Neural crest cell (in vitro differentiated cells): ENCODE results near the gene CCL27. TPM values are rescaled to one million over a fixed set of nuclear protein-coding genes. Genes with fewer than 3 reads are reported as not detected.

ENCODE experiments used
- DNase-seq: peaks from one replicate; pipeline ENCODE4 v3.0.0; 2021; ENCODE audit warnings: low read depth, mixed read lengths, low spot score
- H3K27ac Mint-ChIP-seq: one replicate; pipeline ENCODE4 v1.8.0; 2021; ENCODE audit warnings: mild to moderate bottlenecking, mixed read lengths; ENCODE audit not compliant: unreplicated experiment
- H3K27me3 Mint-ChIP-seq: 2 replicates; pipeline ENCODE4 v1.8.0; 2021; ENCODE audit warnings: low read depth, mild to moderate bottlenecking, mixed read lengths
- H3K36me3 Mint-ChIP-seq: 2 replicates; pipeline ENCODE4 v1.8.0; 2021; ENCODE audit warnings: low read depth, mild to moderate bottlenecking, mixed read lengths
- H3K4me1 Mint-ChIP-seq: 2 replicates; pipeline ENCODE4 v1.8.0; 2021; ENCODE audit warnings: mixed read lengths
- H3K4me3 Mint-ChIP-seq: one replicate; pipeline ENCODE4 v1.8.0; 2021; ENCODE audit warnings: mild to moderate bottlenecking, mixed read lengths
- H3K9me3 Mint-ChIP-seq: 2 replicates; pipeline ENCODE4 v1.8.0; 2021; ENCODE audit warnings: mixed read lengths
- total RNA-seq: library from RNA; stranded (reverse); gene quantifications from 2 replicates; pipeline ENCODE4 v1.2.1, GENCODE V29; 2021
- TF ChIP-seq, protein P1 (sequence below): fragments of 200-600 bp; sonication (generic); conservative IDR thresholded peaks from 2 replicates; pipeline ENCODE4 v1.5.0; 2021; ENCODE audit warnings: antibody characterized with exemption, mild to moderate bottlenecking

Gene CCL27
- total RNA-seq, 1 donor from 2014 or later: 0.86 TPM

DNA sequence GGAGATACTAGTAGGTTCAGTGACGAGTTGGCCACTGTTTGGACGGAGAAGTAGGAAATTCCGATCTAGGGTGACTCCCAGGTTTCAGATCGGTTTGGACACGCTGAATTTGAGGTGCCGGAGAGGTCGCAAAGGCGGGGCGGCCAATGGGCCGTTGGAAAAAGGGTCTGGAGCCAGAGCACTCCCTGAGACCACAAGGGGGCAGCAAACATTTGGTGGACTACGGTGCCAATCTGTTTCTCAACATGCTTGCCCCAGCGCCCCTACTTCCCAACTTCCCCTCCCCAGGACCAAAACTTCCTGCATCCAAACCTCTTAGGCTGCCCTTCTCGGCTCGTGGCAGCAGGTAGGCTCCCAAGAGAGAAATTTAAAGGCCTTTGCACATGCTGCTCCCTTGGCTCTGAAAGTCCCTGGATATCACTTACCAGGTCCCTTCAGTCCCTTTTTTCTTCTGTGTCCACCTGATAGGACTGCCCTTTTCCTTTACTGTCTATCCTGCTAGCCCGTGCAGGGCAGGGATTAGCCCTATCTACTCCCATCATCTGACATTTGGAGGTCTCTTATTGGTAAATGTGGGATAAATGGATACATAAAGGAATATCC is 49.6 kb downstream of the CCL27 start:
- peak; percentile 81 for DNase-seq
- H3K9me3 Mint-ChIP-seq: no peaks in the 10 kb centered on the region
- peaks cover 27% of the 10 kb centered on the region for H3K4me1 Mint-ChIP-seq
- TF ChIP-seq, protein P1, sequence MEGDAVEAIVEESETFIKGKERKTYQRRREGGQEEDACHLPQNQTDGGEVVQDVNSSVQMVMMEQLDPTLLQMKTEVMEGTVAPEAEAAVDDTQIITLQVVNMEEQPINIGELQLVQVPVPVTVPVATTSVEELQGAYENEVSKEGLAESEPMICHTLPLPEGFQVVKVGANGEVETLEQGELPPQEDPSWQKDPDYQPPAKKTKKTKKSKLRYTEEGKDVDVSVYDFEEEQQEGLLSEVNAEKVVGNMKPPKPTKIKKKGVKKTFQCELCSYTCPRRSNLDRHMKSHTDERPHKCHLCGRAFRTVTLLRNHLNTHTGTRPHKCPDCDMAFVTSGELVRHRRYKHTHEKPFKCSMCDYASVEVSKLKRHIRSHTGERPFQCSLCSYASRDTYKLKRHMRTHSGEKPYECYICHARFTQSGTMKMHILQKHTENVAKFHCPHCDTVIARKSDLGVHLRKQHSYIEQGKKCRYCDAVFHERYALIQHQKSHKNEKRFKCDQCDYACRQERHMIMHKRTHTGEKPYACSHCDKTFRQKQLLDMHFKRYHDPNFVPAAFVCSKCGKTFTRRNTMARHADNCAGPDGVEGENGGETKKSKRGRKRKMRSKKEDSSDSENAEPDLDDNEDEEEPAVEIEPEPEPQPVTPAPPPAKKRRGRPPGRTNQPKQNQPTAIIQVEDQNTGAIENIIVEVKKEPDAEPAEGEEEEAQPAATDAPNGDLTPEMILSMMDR: peak; percentile 90
- peak overlapping the region; percentile 78 for H3K27ac Mint-ChIP-seq
- H3K4me3 Mint-ChIP-seq: peak overlapping the region; percentile 94
- H3K36me3 Mint-ChIP-seq: no peaks in the 10 kb centered on the region
- no peaks in the 10 kb centered on the region for H3K27me3 Mint-ChIP-seq

Other genes starting within 250 kb of the CCL27 start
- 20.6 and 20.9 TPM in 2 replicates for gene FAM219A, start 204.1 kb downstream of the CCL27 start, total RNA-seq
- gene DNAI1, start 203.9 kb downstream of the CCL27 start, total RNA-seq: 1.5 and 1.9 TPM in 2 replicates
- 12.0 and 13.2 TPM in 2 replicates for gene ENHO, start 139.7 kb downstream of the CCL27 start, total RNA-seq
- gene CNTFR, start 72.9 kb downstream of the CCL27 start, total RNA-seq: 112 and 115 TPM in 2 replicates
- 22.7 and 23.8 TPM in 2 replicates for gene RPP25L, start 50.6 kb downstream of the CCL27 start, total RNA-seq
- gene DCTN3, start 42.2 kb downstream of the CCL27 start, total RNA-seq: 92.1 and 102 TPM in 2 replicates
- gene ARID3C, start 33.6 kb downstream of the CCL27 start, total RNA-seq: 0.68 TPM in 1 of 2 replicates, not detected in the other
- gene SIGMAR1, start 24.9 kb downstream of the CCL27 start, total RNA-seq: 107 and 108 TPM in 2 replicates
- 51.8 and 58.0 TPM in 2 replicates for gene GALT, start 16.0 kb downstream of the CCL27 start, total RNA-seq
- gene IL11RA, start 10.5 kb downstream of the CCL27 start, total RNA-seq: 15.4 and 18.0 TPM in 2 replicates
- gene CCL19, start 28.6 kb upstream of the CCL27 start, total RNA-seq: not detected in 2 replicates
- not detected in 2 replicates for gene CCL21, start 47.5 kb upstream of the CCL27 start, total RNA-seq